ENCODE results near the gene IGFBP1. TPM values are rescaled to one million over a fixed set of nuclear protein-coding genes. Genes with fewer than 3 reads are reported as not detected.

The IGFBP1 gene
- total RNA-seq, 3 donors from 2014 or later (not counting 1 experiment from before 2014, with no cell fraction given), result not detected

GRCh38 chr7:45873035-45873354 lies 15.3 kb upstream of the IGFBP1 start, which contains the start of gene CCDC201:
CCDC201 (minus strand) TSS chr7:45873082; CDS start chr7:45873007, 75 bp downstream.
- H3K36me3 Mint-ChIP-seq, result no peaks in the 10 kb centered on the region
- H3K4me3 Mint-ChIP-seq, result no peak within 1 kb of the TSS
- Histone ChIP-seq H3K36me3 (ENCODE audit: control insufficient read depth, insufficient read depth, low read length) (no peaks in the 10 kb centered on the region), H3K4me1 (ENCODE audit: control insufficient read depth, insufficient read depth, low read length) (no peaks in the 10 kb centered on the region), H3K27ac (ENCODE audit: low read length) (no peak within 1 kb of the TSS), H3K4me3 (ENCODE audit: low read length) (no peak within 1 kb of the TSS), H3K9me3 (ENCODE audit: control insufficient read depth, insufficient read depth, low read length) (no peaks in the 10 kb centered on the region), H3K27me3 (ENCODE audit: control insufficient read depth, insufficient read depth, low read length) (no peaks in the 10 kb centered on the region)
- no peaks in the 10 kb centered on the region for H3K9me3 Mint-ChIP-seq
- no peaks in the 10 kb centered on the region for H3K4me1 Mint-ChIP-seq
- DNase-seq, result no peak
- ATAC-seq, result no peak
- intact Hi-C loops (cut with micrococcal nuclease), result no loop called here
- no peak within 1 kb of the TSS for H3K27ac Mint-ChIP-seq
- 70% methylated on average over 6 of the region's 7 CpGs for WGBS (ENCODE audit: insufficient coverage)
- no peak for TF ChIP-seq CTCF (IDR thresholded peaks at IDR 0.05)
- H3K27me3 Mint-ChIP-seq (ENCODE audit: low read depth in 2 of 2), result peaks cover 0 to 6% of the 10 kb centered on the region in 2 donors

GRCh38 chr7:45873355-45873754 lies 14.9 kb upstream of the IGFBP1 start:
- 83% methylated on average over 6 of the region's 6 CpGs for WGBS (ENCODE audit: insufficient coverage)
- no peaks in the 10 kb centered on the region for H3K36me3 ChIP-seq (ENCODE audit: control insufficient read depth, insufficient read depth, low read length)
- no peaks in the 10 kb centered on the region for H3K36me3 Mint-ChIP-seq
- no peaks in the 10 kb centered on the region for H3K4me1 Mint-ChIP-seq
- H3K9me3 ChIP-seq (ENCODE audit: control insufficient read depth, insufficient read depth, low read length), result no peaks in the 10 kb centered on the region
- H3K4me3 Mint-ChIP-seq, result no peak overlapping the region
- H3K27ac ChIP-seq (ENCODE audit: low read length), result no peak overlapping the region
- H3K27me3 ChIP-seq (ENCODE audit: control insufficient read depth, insufficient read depth, low read length), result no peaks in the 10 kb centered on the region
- no peak overlapping the region for H3K27ac Mint-ChIP-seq
- DNase-seq (no peak), ATAC-seq (no peak)
- H3K4me3 ChIP-seq (ENCODE audit: low read length), result no peak overlapping the region
- TF ChIP-seq CTCF (IDR thresholded peaks at IDR 0.05), result no peak
- intact Hi-C loops (cut with micrococcal nuclease), result no loop called here
- H3K27me3 Mint-ChIP-seq (ENCODE audit: low read depth in 2 of 2), result peaks cover 0 to 6% of the 10 kb centered on the region in 2 donors
- no peaks in the 10 kb centered on the region for H3K4me1 ChIP-seq (ENCODE audit: control insufficient read depth, insufficient read depth, low read length)
- no peaks in the 10 kb centered on the region for H3K9me3 Mint-ChIP-seq

- DNase-seq (no peak), ATAC-seq (no peak)
- Mint-ChIP-seq H3K4me3 (no peak overlapping the region), H3K9me3 (no peaks in the 10 kb centered on the region), H3K27me3 (ENCODE audit: low read depth in 2 of 2) (peaks cover 0 to 6% of the 10 kb centered on the region in 2 donors), H3K4me1 (no peaks in the 10 kb centered on the region), H3K36me3 (no peaks in the 10 kb centered on the region), H3K27ac (no peak overlapping the region)
- H3K36me3 ChIP-seq (ENCODE audit: control insufficient read depth, insufficient read depth, low read length), result no peaks in the 10 kb centered on the region
- H3K27ac ChIP-seq (ENCODE audit: low read length), result no peak overlapping the region
- no peaks in the 10 kb centered on the region for H3K4me1 ChIP-seq (ENCODE audit: control insufficient read depth, insufficient read depth, low read length)
- H3K27me3 ChIP-seq (ENCODE audit: control insufficient read depth, insufficient read depth, low read length), result no peaks in the 10 kb centered on the region
- intact Hi-C loops (cut with micrococcal nuclease), result no loop called here
- no peak overlapping the region for H3K4me3 ChIP-seq (ENCODE audit: low read length)
- 91% methylated on average over 8 of the region's 8 CpGs for WGBS (ENCODE audit: insufficient coverage)
- H3K9me3 ChIP-seq (ENCODE audit: control insufficient read depth, insufficient read depth, low read length), result no peaks in the 10 kb centered on the region
- TF ChIP-seq CTCF (IDR thresholded peaks at IDR 0.05), result no peak
Measured at GRCh38 chr7:45874408-45875131, 13.7 kb upstream of the IGFBP1 start.

- intact Hi-C loops (cut with micrococcal nuclease), result no loop called here
- Mint-ChIP-seq H3K4me3 (no peak overlapping the region), H3K27me3 (ENCODE audit: low read depth in 2 of 2) (peaks cover 0 to 3% of the 10 kb centered on the region in 2 donors), H3K4me1 (no peaks in the 10 kb centered on the region), H3K9me3 (no peaks in the 10 kb centered on the region), H3K27ac (no peak overlapping the region), H3K36me3 (no peaks in the 10 kb centered on the region)
- Histone ChIP-seq H3K4me3 (ENCODE audit: low read length) (no peak overlapping the region), H3K27ac (ENCODE audit: low read length) (no peak overlapping the region), H3K27me3 (ENCODE audit: control insufficient read depth, insufficient read depth, low read length) (no peaks in the 10 kb centered on the region), H3K4me1 (ENCODE audit: control insufficient read depth, insufficient read depth, low read length) (no peaks in the 10 kb centered on the region), H3K9me3 (ENCODE audit: control insufficient read depth, insufficient read depth, low read length) (no peaks in the 10 kb centered on the region), H3K36me3 (ENCODE audit: control insufficient read depth, insufficient read depth, low read length) (no peaks in the 10 kb centered on the region)
- ATAC-seq (no peak), DNase-seq (no peak)
- 90% methylated on average over 2 of the region's 2 CpGs for WGBS (ENCODE audit: insufficient coverage)
- TF ChIP-seq CTCF (IDR thresholded peaks at IDR 0.05), result no peak
Measured at GRCh38 chr7:45876519-45876918, 11.8 kb upstream of the IGFBP1 start.

All from natural killer cell (primary cell).